Left lung (tissue), 14 donors: ENCODE results near the gene KLF16. TPM values are rescaled to one million over a fixed set of nuclear protein-coding genes. Genes with fewer than 3 reads are reported as not detected.

Experiments used
- ATAC-seq: fragments of 200-7000 bp; cut with Tn5 transposase; one replicate; pipeline ENCODE4 v1.9.1; 2020; ENCODE audit warnings: moderate library complexity
- DNase-seq, 4 donors: peaks; one replicate each; pipeline ENCODE4 v3.0.0-alpha.2; 2013 to 2020
- H3K27ac ChIP-seq, 2 donors: fragments of 200-600 bp; sonication (generic) in 1 of 2; one replicate each; pipeline versions ENCODE4 v1.5.0 to v1.8.0; 2020 to 2021
- H3K27me3 ChIP-seq, 2 donors: fragments of 200-600 bp; sonication (generic) in 1 of 2; one replicate each; pipeline versions ENCODE4 v1.5.0 to v1.8.0; 2020 to 2021
- H3K36me3 ChIP-seq, 2 donors: fragments of 200-600 bp; sonication (generic) in 1 of 2; one replicate each; pipeline versions ENCODE4 v1.5.0 to v1.8.0; 2020 to 2021
- H3K4me1 ChIP-seq, 2 donors: fragments of 200-600 bp; one replicate each; pipeline ENCODE4 v1.8.0; 2021
- H3K4me3 ChIP-seq, 2 donors: fragments of 200-600 bp; sonication (generic) in 1 of 2; one replicate each; pipeline versions ENCODE4 v1.5.0 to v1.8.0; 2020 to 2021; ENCODE audit warnings: mild to moderate bottlenecking in 1 of 2
- H3K9me3 ChIP-seq, 2 donors: fragments of 200-600 bp; sonication (generic) in 1 of 2; one replicate each; pipeline versions ENCODE4 v1.5.0 to v1.8.0; 2020 to 2021
- intact Hi-C, 2 donors: fragments of 100-400 bp; cut with DNase I; formaldehyde crosslinking; loops; one replicate each; pipeline versions ENCODE4 v1.11.2 to v1.14.2; 2022
- long read RNA-seq, 12 donors: library from polyadenylated mRNA in 2 of 12; unstranded in 2 of 12; transcript quantifications; one replicate each; pipeline ENCODE4 v2.0.0 and lab custom pipeline, GENCODE V29; 2019 to 2026
- polyA plus RNA-seq, 6 donors: library from polyadenylated mRNA; unstranded; fragments of 120-200 nt; gene quantifications; one replicate each; pipeline ENCODE4 v1.2.1, GENCODE V29; 2013; ENCODE audit not compliant: insufficient read length in 6 of 6
- total RNA-seq, 2 donors: library from RNA; stranded (reverse); fragmentation: NEBNext Ultra II Directional; extraction: Animal tissue kit (Norgen Biotek cat#: 25700); gene quantifications; one replicate each; pipeline ENCODE4 v1.2.1, GENCODE V29; 2021
- TF ChIP-seq, protein P1 (sequence below), 2 donors: fragments of 200-600 bp; sonication (generic) in 1 of 2; IDR thresholded peaks; one replicate each; pipeline versions ENCODE4 v1.5.0 to v1.8.0; 2021; ENCODE audit warnings: antibody characterized with exemption in 2 of 2
- donor health status: DM: no; HTN: yes; CAD: no.
- donor health status: DM: no; HTN: no; CAD: no.

KLF16 gene
- total RNA-seq: 10 to 100 TPM; 18.5 to 28.8 TPM
- 1 to 10 TPM; 4.3 to 9.0 (median 7.2) TPM for polyA plus RNA-seq
- long read RNA-seq, donor 1, transcript KLF16-201 (2 exons, 2,890 nt): major isoform, 8 of 17 reads
- long read RNA-seq, donor 1, partial matches to known transcripts: 9 of 17 reads
- long read RNA-seq, donor 1, other reads (novel, unspliced or antisense): 0 of 17 reads
- long read RNA-seq, donor 2, transcript KLF16-201 (2 exons, 2,890 nt): major isoform, 5 of 5 reads
- long read RNA-seq, donor 2, partial matches to known transcripts: 0 of 5 reads
- long read RNA-seq, donor 2, other reads (novel, unspliced or antisense): 0 of 5 reads
- long read RNA-seq, donor 3, transcript KLF16-201 (2 exons, 2,890 nt): major isoform, 6 of 13 reads
- long read RNA-seq, donor 3, partial matches to known transcripts: 7 of 13 reads
- long read RNA-seq, donor 3, other reads (novel, unspliced or antisense): 0 of 13 reads
- long read RNA-seq, donor 4, partial matches to known transcripts: 2 of 2 reads
- long read RNA-seq, donor 4, other reads (novel, unspliced or antisense): 0 of 2 reads
- long read RNA-seq, donor 5, transcript KLF16-201 (2 exons, 2,890 nt): major isoform, 6 of 16 reads
- long read RNA-seq, donor 5, partial matches to known transcripts: 10 of 16 reads
- long read RNA-seq, donor 5, other reads (novel, unspliced or antisense): 0 of 16 reads
- long read RNA-seq, donor 6, partial matches to known transcripts: 0 of 2 reads
- long read RNA-seq, donor 6, other reads (novel, unspliced or antisense): 0 of 2 reads
- long read RNA-seq, donor 7, partial matches to known transcripts: 0 of 1 reads
- long read RNA-seq, donor 7, other reads (novel, unspliced or antisense): 0 of 1 reads
- long read RNA-seq, donor 8, transcript KLF16-201 (2 exons, 2,890 nt): major isoform, 8 of 8 reads
- long read RNA-seq, donor 8, partial matches to known transcripts: 0 of 8 reads
- long read RNA-seq, donor 8, other reads (novel, unspliced or antisense): 0 of 8 reads
- long read RNA-seq, donor 9: 0 reads
- long read RNA-seq, donor 10: 0 reads
- long read RNA-seq, donor 11: 0 reads
- long read RNA-seq, donor 12, transcript KLF16-201 (2 exons, 2,890 nt): major isoform, 5 of 5 reads
- long read RNA-seq, donor 12, partial matches to known transcripts: 0 of 5 reads
- long read RNA-seq, donor 12, other reads (novel, unspliced or antisense): 0 of 5 reads

DNA sequence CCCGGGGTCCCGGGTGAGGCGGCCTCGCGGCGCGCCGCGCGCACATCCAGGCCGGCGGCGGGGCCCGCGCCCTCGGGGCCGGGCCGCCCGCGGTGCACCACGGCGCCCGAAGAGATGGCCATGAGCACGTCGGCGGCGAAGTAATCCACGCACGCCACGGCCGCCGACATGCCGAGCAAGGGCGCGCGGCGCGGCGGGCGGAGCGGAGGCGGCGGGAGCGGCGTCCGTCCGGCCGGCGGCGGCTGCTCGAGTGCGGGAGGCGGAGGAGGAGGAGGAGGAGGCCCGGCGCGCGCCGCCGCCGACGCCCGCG, at the start of gene KLF16:
Gene KLF16 (minus strand): TSS at position 252 of the 310 bp plus-strand sequence. CDS start 82 bp downstream, at position 170.
- ATAC-seq (no peak), DNase-seq (no peak)
- intact Hi-C loops: no loop called here
- TF ChIP-seq, protein P1, sequence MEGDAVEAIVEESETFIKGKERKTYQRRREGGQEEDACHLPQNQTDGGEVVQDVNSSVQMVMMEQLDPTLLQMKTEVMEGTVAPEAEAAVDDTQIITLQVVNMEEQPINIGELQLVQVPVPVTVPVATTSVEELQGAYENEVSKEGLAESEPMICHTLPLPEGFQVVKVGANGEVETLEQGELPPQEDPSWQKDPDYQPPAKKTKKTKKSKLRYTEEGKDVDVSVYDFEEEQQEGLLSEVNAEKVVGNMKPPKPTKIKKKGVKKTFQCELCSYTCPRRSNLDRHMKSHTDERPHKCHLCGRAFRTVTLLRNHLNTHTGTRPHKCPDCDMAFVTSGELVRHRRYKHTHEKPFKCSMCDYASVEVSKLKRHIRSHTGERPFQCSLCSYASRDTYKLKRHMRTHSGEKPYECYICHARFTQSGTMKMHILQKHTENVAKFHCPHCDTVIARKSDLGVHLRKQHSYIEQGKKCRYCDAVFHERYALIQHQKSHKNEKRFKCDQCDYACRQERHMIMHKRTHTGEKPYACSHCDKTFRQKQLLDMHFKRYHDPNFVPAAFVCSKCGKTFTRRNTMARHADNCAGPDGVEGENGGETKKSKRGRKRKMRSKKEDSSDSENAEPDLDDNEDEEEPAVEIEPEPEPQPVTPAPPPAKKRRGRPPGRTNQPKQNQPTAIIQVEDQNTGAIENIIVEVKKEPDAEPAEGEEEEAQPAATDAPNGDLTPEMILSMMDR (IDR thresholded peaks at IDR 0.05): no peak
- Histone ChIP-seq H3K27ac (peak within 1 kb of the TSS; percentile 84 to 98), H3K9me3 (no peaks in the 10 kb centered on the region), H3K36me3 (peaks cover 0 to 4% of the 10 kb centered on the region in 2 donors), H3K4me1 (peaks cover 24 to 53% of the 10 kb centered on the region in 2 donors), H3K4me3 (peak within 1 kb of the TSS; percentile 72 to 78), H3K27me3 (no peaks in the 10 kb centered on the region)

GRCh38 chr19:1912760-1913505, 49.6 kb upstream of the KLF16 start:
- Histone ChIP-seq H3K9me3 (no peaks in the 10 kb centered on the region), H3K27ac (no peak overlapping the region), H3K4me1 (peaks cover 6 to 33% of the 10 kb centered on the region in 2 donors), H3K4me3 (no peak overlapping the region), H3K36me3 (peaks cover 0 to 54% of the 10 kb centered on the region in 2 donors), H3K27me3 (no peaks in the 10 kb centered on the region)
- no peak for DNase-seq
- TF ChIP-seq, protein P1 (IDR thresholded peaks at IDR 0.05): no peak
- no peak for ATAC-seq
- intact Hi-C loops: no loop called here

DNA sequence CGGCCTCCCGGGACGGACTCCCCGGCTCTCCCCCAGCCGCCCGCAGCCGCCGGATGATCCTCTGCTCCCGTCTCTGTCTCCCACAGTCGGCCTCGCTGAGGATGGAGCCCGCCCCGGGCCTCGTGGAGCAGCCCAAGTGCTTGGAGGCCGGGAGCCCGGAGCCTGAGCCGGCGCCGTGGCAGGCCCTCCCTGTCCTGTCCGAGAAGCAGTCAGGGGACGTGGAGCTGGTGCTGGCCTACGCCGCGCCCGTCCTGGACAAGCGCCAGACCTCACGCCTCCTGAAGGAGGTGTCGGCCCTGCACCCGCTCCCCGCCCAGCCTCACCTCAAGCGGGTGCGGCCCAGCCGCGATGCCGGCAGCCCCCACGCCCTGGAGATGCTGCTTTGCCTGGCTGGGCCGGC, 48.6 kb upstream of the KLF16 start:
- no peak for ATAC-seq
- intact Hi-C loops: no loop called here
- Histone ChIP-seq H3K9me3 (no peaks in the 10 kb centered on the region), H3K4me1 (peaks cover 6 to 40% of the 10 kb centered on the region in 2 donors), H3K4me3 (no peak overlapping the region), H3K27me3 (no peaks in the 10 kb centered on the region), H3K27ac (no peak overlapping the region), H3K36me3 (peaks cover 0 to 53% of the 10 kb centered on the region in 2 donors)
- TF ChIP-seq, protein P1 (IDR thresholded peaks at IDR 0.05): no peak
- DNase-seq: peak in 1 of 4 donors; percentile 81

DNA sequence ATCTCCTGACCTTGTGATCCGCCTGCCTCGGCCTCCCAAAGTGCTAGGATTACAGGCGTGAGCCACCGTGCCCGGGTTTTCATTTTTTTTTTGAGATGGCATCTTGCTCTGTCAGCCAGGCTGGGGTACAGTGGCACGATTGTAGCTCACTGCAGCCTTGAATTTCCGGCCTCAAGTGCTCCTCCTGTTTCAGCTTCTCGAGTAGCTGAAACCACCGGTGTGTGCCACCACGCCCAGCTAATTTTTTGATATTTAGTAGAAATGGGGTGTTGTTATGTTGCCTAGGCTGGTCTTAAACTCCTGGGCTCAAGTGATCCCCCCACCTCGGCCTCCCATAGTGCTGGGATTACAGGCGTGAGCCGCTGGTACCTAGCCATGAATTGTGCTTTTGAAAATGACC, 47.7 kb upstream of the KLF16 start:
- TF ChIP-seq, protein P1 (IDR thresholded peaks at IDR 0.05): no peak
- Histone ChIP-seq H3K36me3 (peaks cover 0 to 48% of the 10 kb centered on the region in 2 donors), H3K4me1 (peaks cover 6 to 47% of the 10 kb centered on the region in 2 donors), H3K4me3 (no peak overlapping the region), H3K27ac (no peak overlapping the region), H3K27me3 (no peaks in the 10 kb centered on the region), H3K9me3 (no peaks in the 10 kb centered on the region)
- intact Hi-C loops: no loop called here
- DNase-seq (no peak), ATAC-seq (no peak)
